GM23338 (cell line): Measurements from ENCODE around the gene LRRD1. TPM values are rescaled to one million over a fixed set of nuclear protein-coding genes. Genes with fewer than 3 reads are reported as not detected.

ENCODE experiments used
- ATAC-seq: fragments of 200-7000 bp; cut with Tn5 transposase; 3 replicates; pipeline ENCODE4 v1.9.1; 2020
- DNase-seq: peaks from one replicate; pipeline ENCODE4 v3.0.0-alpha.2; 2015; ENCODE audit warnings: low spot score
- H2AFZ ChIP-seq: fragments of 200-600 bp; sonication (generic); 2 replicates; pipeline ENCODE4 v1.8.0; 2016; ENCODE audit warnings: antibody characterized with exemption, mild to moderate bottlenecking, moderate library complexity
- H3F3A ChIP-seq: fragments of 200-600 bp; sonication (generic); replicated peaks from 2 replicates; pipeline ENCODE4 v1.8.0; 2017; ENCODE audit warnings: antibody characterized with exemption, mixed run types, low read depth
- H3K27ac ChIP-seq: fragments of 200-600 bp; sonication (generic); 2 replicates; pipeline ENCODE4 v1.6.1; 2016; ENCODE audit warnings: low read depth
- H3K27me3 ChIP-seq: fragments of 200-600 bp; sonication (generic); 2 replicates; pipeline ENCODE4 v1.8.0; 2016; ENCODE audit warnings: mild to moderate bottlenecking, mixed run types, moderate library complexity; ENCODE audit not compliant: insufficient read depth
- H3K36me3 ChIP-seq: fragments of 200-600 bp; sonication (generic); 2 replicates; pipeline ENCODE4 v1.8.0; 2016; ENCODE audit warnings: mild to moderate bottlenecking; ENCODE audit not compliant: insufficient read depth
- H3K4me1 ChIP-seq: fragments of 200-600 bp; sonication (generic); 2 replicates; pipeline ENCODE4 v1.8.0; 2016; ENCODE audit warnings: mild to moderate bottlenecking, moderate library complexity; ENCODE audit not compliant: insufficient read depth
- H3K4me2 ChIP-seq: fragments of 200-600 bp; sonication (generic); 2 replicates; pipeline ENCODE4 v1.7.1; 2017; ENCODE audit warnings: mixed run types
- H3K4me3 ChIP-seq: fragments of 200-600 bp; sonication (generic); 2 replicates; pipeline ENCODE4 v1.6.1; 2016; ENCODE audit warnings: mixed run types
- H3K79me2 ChIP-seq: fragments of 200-600 bp; sonication (generic); replicated peaks from 2 replicates; pipeline ENCODE4 v1.8.0; 2017; ENCODE audit warnings: mild to moderate bottlenecking; ENCODE audit not compliant: insufficient read depth
- H3K9me2 ChIP-seq: fragments of 200-600 bp; sonication (generic); 2 replicates; pipeline ENCODE4 v1.8.0; 2017; ENCODE audit not compliant: insufficient read depth
- H4K20me1 ChIP-seq: fragments of 200-600 bp; sonication (generic); replicated peaks from 2 replicates; pipeline ENCODE4 v1.8.0; 2017; ENCODE audit warnings: mild to moderate bottlenecking; ENCODE audit not compliant: insufficient read depth
- H3K27ac Mint-ChIP-seq: 2 replicates; pipeline ENCODE4 v1.8.0; 2020; ENCODE audit warnings: inconsistent platforms, mild to moderate bottlenecking, moderate library complexity, mixed read lengths
- H3K27me3 Mint-ChIP-seq: 3 replicates; pipeline ENCODE4 v1.8.0; 2022; ENCODE audit warnings: low read depth, mild to moderate bottlenecking, moderate library complexity, mixed read lengths, inconsistent platforms; ENCODE audit not compliant: insufficient read depth, poor library complexity
- H3K36me3 Mint-ChIP-seq: 3 replicates; pipeline ENCODE4 v1.8.0; 2021; ENCODE audit warnings: low read depth, mild to moderate bottlenecking, inconsistent platforms, moderate library complexity, mixed read lengths
- H3K4me1 Mint-ChIP-seq: 3 replicates; pipeline ENCODE4 v1.8.0; 2020; ENCODE audit warnings: mild to moderate bottlenecking, inconsistent platforms, mixed read lengths
- H3K4me3 Mint-ChIP-seq: 3 replicates; pipeline ENCODE4 v1.8.0; 2021; ENCODE audit warnings: moderate library complexity, mild to moderate bottlenecking, inconsistent platforms, mixed read lengths
- H3K9me3 Mint-ChIP-seq: 3 replicates; pipeline ENCODE4 v1.8.0; 2020; ENCODE audit warnings: moderate library complexity, mild to moderate bottlenecking, inconsistent platforms, mixed read lengths
- CREB1 ChIP-seq: fragments of 250-450 bp; sonication (Bioruptor Pico); IDR thresholded peaks from 2 replicates; pipeline ENCODE4 v1.5.0; 2020; ENCODE audit warnings: low read depth, mild to moderate bottlenecking, moderate library complexity
- EZH2 ChIP-seq: fragments of 200-600 bp; sonication (generic); IDR thresholded peaks from one replicate; pipeline ENCODE4 v1.8.0; 2017; ENCODE audit warnings: antibody characterized with exemption, mild to moderate bottlenecking, low read depth; ENCODE audit not compliant: unreplicated experiment
- EZH2phosphoT487 ChIP-seq: fragments of 200-600 bp; sonication (generic); IDR thresholded peaks from one replicate; pipeline ENCODE4 v1.8.1; 2018; ENCODE audit warnings: antibody characterized with exemption; ENCODE audit not compliant: unreplicated experiment
- JUNB ChIP-seq: IDR thresholded peaks from one replicate; pipeline ENCODE4 v1.6.1; 2016; ENCODE audit warnings: antibody characterized with exemption; ENCODE audit not compliant: unreplicated experiment
- NANOG ChIP-seq: IDR thresholded peaks from 2 replicates; pipeline ENCODE4 v1.6.1; 2016; ENCODE audit warnings: antibody characterized with exemption, borderline replicate concordance
- POLR2AphosphoS5 ChIP-seq: IDR thresholded peaks from 2 replicates; pipeline ENCODE4 v1.6.1; 2016; ENCODE audit warnings: antibody characterized with exemption, low read depth
- STAT1 ChIP-seq: IDR thresholded peaks from one replicate; pipeline ENCODE4 v1.6.1; 2016; ENCODE audit warnings: antibody characterized with exemption; ENCODE audit not compliant: unreplicated experiment
- ZNF114 ChIP-seq: fragments of 250-450 bp; sonication (Bioruptor Pico); IDR thresholded peaks from 2 replicates; pipeline ENCODE4 v1.5.0; 2020; ENCODE audit warnings: mild to moderate bottlenecking, moderate library complexity
- ZNF331 ChIP-seq: fragments of 250-450 bp; sonication (Bioruptor Pico); IDR thresholded peaks from 2 replicates; pipeline ENCODE4 v1.5.0; 2020; ENCODE audit warnings: low read depth, mild to moderate bottlenecking, moderate library complexity
- polyA plus RNA-seq: library from polyadenylated mRNA; unstranded; fragments of >200 nt; fragmentation: Nextera tagmentation; extraction: Ambion mirVana; gene quantifications from 2 replicates; pipeline ENCODE4 v1.2.1, GENCODE V29; 2016
- total RNA-seq: library from RNA; depleted of rRNA; stranded (reverse); fragments of >200 nt; shearing (Covaris generic); gene quantifications from 2 replicates; pipeline ENCODE4 v1.2.3, GENCODE V29; 2014
- TF ChIP-seq, protein P1 (sequence below): fragments of 250-450 bp; sonication (Bioruptor Pico); IDR thresholded peaks from 2 replicates; pipeline ENCODE4 v1.5.0; 2020; ENCODE audit warnings: mild to moderate bottlenecking, moderate library complexity
- TF ChIP-seq, protein P2 (sequence below), 2 experiments: fragments of 200-600 bp in 1 of 2; sonication (generic) in 1 of 2; conservative IDR thresholded peaks; 2 replicates each; pipeline versions ENCODE4 v1.5.1 to v1.6.1; 2016 to 2017; ENCODE audit warnings: antibody characterized with exemption in 2 of 2, low read depth in 2 of 2, mild to moderate bottlenecking in 2 of 2, moderate library complexity in 1 of 2
- TF ChIP-seq, protein P3 (sequence below): IDR thresholded peaks from one replicate; pipeline ENCODE4 v1.6.1; 2018; ENCODE audit warnings: antibody characterized with exemption; ENCODE audit not compliant: unreplicated experiment
- TF ChIP-seq, protein P4 (sequence below): IDR thresholded peaks from 2 replicates; pipeline ENCODE4 v1.6.1; 2016; ENCODE audit warnings: antibody characterized with exemption

LRRD1 gene
- total and polyA plus RNA-seq, 2 experiments from 2014 or later = 0.11 TPM; not detected in 1

- Histone ChIP-seq H4K20me1 (no peaks in the 10 kb centered on the region), H3K36me3 (peaks cover 28% of the 10 kb centered on the region), H3K4me2 (no peak overlapping the region), H3K27me3 (no peaks in the 10 kb centered on the region), H3K79me2 (no peaks in the 10 kb centered on the region), H3K9me2 (no peaks in the 10 kb centered on the region), H3F3A (no peaks in the 10 kb centered on the region), H3K4me3 (no peak overlapping the region), H2AFZ (no peak overlapping the region), H3K27ac (no peak overlapping the region), H3K4me1 (no peaks in the 10 kb centered on the region)
- no peak for ATAC-seq
- H3K27ac Mint-ChIP-seq = no peak overlapping the region
- DNase-seq = no peak
- no peak overlapping the region for H3K4me3 Mint-ChIP-seq
- peaks cover 54% of the 10 kb centered on the region for H3K36me3 Mint-ChIP-seq
- TF ChIP-seq, protein P1, sequence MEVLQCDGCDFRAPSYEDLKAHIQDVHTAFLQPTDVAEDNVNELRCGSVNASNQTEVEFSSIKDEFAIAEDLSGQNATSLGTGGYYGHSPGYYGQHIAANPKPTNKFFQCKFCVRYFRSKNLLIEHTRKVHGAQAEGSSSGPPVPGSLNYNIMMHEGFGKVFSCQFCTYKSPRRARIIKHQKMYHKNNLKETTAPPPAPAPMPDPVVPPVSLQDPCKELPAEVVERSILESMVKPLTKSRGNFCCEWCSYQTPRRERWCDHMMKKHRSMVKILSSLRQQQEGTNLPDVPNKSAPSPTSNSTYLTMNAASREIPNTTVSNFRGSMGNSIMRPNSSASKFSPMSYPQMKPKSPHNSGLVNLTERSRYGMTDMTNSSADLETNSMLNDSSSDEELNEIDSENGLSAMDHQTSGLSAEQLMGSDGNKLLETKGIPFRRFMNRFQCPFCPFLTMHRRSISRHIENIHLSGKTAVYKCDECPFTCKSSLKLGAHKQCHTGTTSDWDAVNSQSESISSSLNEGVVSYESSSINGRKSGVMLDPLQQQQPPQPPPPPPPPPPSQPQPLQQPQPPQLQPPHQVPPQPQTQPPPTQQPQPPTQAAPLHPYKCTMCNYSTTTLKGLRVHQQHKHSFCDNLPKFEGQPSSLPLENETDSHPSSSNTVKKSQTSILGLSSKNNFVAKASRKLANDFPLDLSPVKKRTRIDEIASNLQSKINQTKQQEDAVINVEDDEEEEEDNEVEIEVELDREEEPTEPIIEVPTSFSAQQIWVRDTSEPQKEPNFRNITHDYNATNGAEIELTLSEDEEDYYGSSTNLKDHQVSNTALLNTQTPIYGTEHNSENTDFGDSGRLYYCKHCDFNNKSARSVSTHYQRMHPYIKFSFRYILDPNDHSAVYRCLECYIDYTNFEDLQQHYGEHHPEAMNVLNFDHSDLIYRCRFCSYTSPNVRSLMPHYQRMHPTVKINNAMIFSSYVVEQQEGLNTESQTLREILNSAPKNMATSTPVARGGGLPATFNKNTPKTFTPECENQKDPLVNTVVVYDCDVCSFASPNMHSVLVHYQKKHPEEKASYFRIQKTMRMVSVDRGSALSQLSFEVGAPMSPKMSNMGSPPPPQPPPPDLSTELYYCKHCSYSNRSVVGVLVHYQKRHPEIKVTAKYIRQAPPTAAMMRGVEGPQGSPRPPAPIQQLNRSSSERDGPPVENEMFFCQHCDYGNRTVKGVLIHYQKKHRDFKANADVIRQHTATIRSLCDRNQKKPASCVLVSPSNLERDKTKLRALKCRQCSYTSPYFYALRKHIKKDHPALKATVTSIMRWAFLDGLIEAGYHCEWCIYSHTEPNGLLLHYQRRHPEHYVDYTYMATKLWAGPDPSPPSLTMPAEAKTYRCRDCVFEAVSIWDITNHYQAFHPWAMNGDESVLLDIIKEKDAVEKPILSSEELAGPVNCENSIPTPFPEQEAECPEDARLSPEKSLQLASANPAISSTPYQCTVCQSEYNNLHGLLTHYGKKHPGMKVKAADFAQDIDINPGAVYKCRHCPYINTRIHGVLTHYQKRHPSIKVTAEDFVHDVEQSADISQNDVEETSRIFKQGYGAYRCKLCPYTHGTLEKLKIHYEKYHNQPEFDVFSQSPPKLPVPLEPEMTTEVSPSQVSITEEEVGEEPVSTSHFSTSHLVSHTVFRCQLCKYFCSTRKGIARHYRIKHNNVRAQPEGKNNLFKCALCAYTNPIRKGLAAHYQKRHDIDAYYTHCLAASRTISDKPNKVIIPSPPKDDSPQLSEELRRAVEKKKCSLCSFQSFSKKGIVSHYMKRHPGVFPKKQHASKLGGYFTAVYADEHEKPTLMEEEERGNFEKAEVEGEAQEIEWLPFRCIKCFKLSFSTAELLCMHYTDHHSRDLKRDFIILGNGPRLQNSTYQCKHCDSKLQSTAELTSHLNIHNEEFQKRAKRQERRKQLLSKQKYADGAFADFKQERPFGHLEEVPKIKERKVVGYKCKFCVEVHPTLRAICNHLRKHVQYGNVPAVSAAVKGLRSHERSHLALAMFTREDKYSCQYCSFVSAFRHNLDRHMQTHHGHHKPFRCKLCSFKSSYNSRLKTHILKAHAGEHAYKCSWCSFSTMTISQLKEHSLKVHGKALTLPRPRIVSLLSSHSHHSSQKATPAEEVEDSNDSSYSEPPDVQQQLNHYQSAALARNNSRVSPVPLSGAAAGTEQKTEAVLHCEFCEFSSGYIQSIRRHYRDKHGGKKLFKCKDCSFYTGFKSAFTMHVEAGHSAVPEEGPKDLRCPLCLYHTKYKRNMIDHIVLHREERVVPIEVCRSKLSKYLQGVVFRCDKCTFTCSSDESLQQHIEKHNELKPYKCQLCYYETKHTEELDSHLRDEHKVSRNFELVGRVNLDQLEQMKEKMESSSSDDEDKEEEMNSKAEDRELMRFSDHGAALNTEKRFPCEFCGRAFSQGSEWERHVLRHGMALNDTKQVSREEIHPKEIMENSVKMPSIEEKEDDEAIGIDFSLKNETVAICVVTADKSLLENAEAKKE (CRISPR knock-in tag) = no peak
- TF ChIP-seq, protein P2, sequence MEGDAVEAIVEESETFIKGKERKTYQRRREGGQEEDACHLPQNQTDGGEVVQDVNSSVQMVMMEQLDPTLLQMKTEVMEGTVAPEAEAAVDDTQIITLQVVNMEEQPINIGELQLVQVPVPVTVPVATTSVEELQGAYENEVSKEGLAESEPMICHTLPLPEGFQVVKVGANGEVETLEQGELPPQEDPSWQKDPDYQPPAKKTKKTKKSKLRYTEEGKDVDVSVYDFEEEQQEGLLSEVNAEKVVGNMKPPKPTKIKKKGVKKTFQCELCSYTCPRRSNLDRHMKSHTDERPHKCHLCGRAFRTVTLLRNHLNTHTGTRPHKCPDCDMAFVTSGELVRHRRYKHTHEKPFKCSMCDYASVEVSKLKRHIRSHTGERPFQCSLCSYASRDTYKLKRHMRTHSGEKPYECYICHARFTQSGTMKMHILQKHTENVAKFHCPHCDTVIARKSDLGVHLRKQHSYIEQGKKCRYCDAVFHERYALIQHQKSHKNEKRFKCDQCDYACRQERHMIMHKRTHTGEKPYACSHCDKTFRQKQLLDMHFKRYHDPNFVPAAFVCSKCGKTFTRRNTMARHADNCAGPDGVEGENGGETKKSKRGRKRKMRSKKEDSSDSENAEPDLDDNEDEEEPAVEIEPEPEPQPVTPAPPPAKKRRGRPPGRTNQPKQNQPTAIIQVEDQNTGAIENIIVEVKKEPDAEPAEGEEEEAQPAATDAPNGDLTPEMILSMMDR (conservative IDR thresholded peaks at IDR 0.05; ENCODE audit: low read depth in 2 of 2) = no peak
- TF ChIP-seq ZNF114 (CRISPR knock-in tag) = no peak
- TF ChIP-seq, protein P3, sequence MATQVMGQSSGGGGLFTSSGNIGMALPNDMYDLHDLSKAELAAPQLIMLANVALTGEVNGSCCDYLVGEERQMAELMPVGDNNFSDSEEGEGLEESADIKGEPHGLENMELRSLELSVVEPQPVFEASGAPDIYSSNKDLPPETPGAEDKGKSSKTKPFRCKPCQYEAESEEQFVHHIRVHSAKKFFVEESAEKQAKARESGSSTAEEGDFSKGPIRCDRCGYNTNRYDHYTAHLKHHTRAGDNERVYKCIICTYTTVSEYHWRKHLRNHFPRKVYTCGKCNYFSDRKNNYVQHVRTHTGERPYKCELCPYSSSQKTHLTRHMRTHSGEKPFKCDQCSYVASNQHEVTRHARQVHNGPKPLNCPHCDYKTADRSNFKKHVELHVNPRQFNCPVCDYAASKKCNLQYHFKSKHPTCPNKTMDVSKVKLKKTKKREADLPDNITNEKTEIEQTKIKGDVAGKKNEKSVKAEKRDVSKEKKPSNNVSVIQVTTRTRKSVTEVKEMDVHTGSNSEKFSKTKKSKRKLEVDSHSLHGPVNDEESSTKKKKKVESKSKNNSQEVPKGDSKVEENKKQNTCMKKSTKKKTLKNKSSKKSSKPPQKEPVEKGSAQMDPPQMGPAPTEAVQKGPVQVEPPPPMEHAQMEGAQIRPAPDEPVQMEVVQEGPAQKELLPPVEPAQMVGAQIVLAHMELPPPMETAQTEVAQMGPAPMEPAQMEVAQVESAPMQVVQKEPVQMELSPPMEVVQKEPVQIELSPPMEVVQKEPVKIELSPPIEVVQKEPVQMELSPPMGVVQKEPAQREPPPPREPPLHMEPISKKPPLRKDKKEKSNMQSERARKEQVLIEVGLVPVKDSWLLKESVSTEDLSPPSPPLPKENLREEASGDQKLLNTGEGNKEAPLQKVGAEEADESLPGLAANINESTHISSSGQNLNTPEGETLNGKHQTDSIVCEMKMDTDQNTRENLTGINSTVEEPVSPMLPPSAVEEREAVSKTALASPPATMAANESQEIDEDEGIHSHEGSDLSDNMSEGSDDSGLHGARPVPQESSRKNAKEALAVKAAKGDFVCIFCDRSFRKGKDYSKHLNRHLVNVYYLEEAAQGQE = no peak
- TF ChIP-seq POLR2AphosphoS5 = no peak
- TF ChIP-seq NANOG = no peak
- no peak for TF ChIP-seq STAT1
- no peak for TF ChIP-seq EZH2phosphoT487
- TF ChIP-seq, protein P4, sequence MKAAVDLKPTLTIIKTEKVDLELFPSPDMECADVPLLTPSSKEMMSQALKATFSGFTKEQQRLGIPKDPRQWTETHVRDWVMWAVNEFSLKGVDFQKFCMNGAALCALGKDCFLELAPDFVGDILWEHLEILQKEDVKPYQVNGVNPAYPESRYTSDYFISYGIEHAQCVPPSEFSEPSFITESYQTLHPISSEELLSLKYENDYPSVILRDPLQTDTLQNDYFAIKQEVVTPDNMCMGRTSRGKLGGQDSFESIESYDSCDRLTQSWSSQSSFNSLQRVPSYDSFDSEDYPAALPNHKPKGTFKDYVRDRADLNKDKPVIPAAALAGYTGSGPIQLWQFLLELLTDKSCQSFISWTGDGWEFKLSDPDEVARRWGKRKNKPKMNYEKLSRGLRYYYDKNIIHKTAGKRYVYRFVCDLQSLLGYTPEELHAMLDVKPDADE = no peak
- TF ChIP-seq JUNB = no peak
- TF ChIP-seq EZH2 = no peak
- TF ChIP-seq ZNF331 (CRISPR knock-in tag) = no peak
- no peak for TF ChIP-seq CREB1 (CRISPR knock-in tag)
- H3K9me3 Mint-ChIP-seq = peaks cover 3% of the 10 kb centered on the region; the same call in 1 of the 3 replicates
- H3K27me3 Mint-ChIP-seq = no peaks in the 10 kb centered on the region
- no peaks in the 10 kb centered on the region for H3K4me1 Mint-ChIP-seq
Measured at GRCh38 chr7:92228100-92228499, 49.2 kb upstream of the LRRD1 start.
